Stimulated activated CD8-positive, alpha-beta memory T cell treated with anti-CD3 and anti-CD28 coated beads, Interleukin-7, amount 100 ng/mL, for 4 hours (primary cell): Measurements from ENCODE around the gene PTPRG.

Experiments used
- DNase-seq, 2 donors: peaks; one replicate each; pipeline ENCODE4 v3.0.0-alpha.2; 2020; ENCODE audit warnings: low read depth in 2 of 2

Gene PTPRG

GRCh38 chr3:62109534-62109933 lies 548.2 kb downstream of the PTPRG start:
- DNase-seq, result no peak

DNA sequence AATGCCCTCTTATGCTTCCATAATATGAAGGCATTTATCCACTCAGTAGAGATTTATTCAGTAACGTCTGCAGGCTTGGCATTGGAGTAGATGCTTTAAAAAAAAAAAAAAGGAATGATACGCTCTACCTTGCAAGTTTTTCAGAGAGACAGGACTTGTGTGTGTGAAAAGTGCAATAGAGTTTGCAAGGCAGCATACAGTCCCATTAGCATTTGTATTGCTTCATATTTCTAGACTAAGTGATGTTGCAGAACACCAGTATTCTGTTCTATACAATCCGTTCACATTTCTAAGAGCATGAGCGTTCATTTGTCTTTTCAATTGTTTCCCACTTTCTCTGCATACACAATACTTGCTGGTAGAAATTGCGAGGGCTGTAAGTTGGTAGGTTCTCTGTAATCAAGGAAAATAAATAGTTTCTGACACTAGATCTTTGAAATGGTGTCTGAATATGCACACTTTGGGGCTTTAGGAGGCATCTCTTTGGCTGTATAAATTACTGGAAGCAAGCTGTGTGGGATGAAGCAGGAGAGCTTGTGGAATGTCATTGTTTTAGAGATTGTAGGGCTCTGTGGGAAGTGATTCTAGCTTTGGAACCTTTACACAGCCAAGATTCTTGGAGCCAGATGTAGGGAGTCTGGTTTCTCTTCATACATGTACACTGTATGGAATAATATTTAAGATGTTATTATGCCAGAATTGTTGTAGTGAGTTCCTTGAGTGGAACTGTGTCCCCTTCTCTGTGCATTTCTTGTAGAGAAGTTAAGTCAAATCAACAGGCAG lies 549.3 kb downstream of the PTPRG start:
- DNase-seq, result no peak

DNA sequence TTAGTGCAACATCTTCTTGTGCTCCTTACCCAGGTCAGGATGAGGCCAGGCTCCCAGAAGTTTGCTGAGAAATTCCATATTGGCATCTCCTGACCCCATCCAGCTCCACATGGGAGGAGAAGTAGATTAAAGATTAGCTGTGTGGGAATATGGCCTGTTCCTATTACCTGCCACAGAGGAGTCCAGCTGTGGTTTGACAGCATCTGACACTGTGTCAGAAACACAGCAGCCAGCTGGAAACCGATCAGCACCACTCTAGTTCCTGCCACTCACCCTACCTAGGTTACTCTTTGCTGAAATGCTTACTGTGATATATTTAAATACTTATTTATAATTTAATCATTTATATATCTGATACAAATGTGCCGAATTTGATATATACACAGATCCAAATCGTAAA lies 551.7 kb downstream of the PTPRG start:
- no peak for DNase-seq

- DNase-seq, result no peak
Observed at GRCh38 chr3:62114763-62115162, 553.4 kb downstream of the PTPRG start.

- no peak for DNase-seq
Observed at GRCh38 chr3:62117903-62118548, 556.7 kb downstream of the PTPRG start.

GRCh38 chr3:62119139-62119538 lies 557.8 kb downstream of the PTPRG start:
- no peak for DNase-seq

GRCh38 chr3:62122819-62123218 lies 561.4 kb downstream of the PTPRG start:
- no peak for DNase-seq

DNA sequence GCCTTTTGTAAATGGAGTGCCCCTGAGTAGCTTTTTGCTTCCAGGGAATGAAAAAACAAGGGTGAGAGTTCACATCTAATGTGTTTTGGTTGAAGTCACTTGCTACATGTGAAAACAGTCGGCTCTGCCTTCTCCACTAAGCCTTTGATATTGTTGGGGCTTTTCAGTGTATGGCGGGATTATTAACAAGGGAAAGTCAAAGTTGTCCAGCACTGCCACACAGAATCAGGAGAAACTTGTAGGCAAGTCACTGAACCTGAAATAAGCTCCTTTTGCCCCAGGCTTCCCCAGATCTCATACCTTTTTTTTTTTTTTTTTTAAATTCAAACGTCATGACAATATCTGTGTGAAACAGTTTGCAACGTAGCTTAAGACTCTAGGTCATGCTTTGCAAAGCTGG lies 564.0 kb downstream of the PTPRG start:
- no peak for DNase-seq

DNA sequence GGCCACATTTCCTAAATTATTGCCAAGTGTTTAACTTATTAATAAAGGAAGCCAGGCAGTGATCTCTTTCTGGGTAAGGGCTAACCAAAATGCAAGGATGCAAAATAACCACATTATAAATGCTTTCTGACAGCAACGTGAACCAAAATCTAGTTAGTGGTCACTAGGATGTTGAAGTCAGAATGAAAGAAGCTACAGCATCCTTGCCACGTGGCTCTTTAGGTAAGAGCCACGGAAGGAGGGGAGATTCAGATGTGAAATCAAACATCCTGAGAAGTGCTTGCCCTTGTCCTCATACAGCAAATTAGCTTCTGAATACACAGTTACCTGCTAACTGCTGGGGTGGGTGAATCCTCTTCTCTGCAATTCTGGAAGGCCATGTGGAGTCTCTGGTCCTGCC lies 565.7 kb downstream of the PTPRG start:
- no peak for DNase-seq

DNA sequence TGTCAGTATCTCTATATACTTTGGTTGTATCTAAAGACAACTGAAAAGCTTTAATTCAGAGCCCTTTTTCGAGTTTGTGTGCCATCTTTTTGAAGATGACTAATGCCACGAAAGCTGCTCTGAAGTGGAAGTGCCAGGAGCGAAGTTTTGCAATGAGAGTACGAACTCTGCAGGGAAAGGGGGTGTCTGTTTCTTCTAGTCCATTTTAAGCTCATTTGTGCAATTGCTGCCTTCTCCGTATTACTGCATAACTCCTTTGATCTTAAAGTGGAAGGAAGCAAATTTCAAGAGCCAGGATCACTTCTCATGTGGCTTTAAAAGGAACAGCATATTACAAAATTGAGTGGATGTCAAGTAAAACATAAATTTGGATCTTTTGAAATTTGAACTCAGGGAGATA lies 566.7 kb downstream of the PTPRG start:
- DNase-seq, result no peak

GRCh38 chr3:62128681-62129080 lies 567.3 kb downstream of the PTPRG start:
- no peak for DNase-seq

GRCh38 chr3:62131050-62131449 lies 569.7 kb downstream of the PTPRG start:
- no peak for DNase-seq

- no peak for DNase-seq
Observed at GRCh38 chr3:62131620-62132019, 570.2 kb downstream of the PTPRG start.

DNA sequence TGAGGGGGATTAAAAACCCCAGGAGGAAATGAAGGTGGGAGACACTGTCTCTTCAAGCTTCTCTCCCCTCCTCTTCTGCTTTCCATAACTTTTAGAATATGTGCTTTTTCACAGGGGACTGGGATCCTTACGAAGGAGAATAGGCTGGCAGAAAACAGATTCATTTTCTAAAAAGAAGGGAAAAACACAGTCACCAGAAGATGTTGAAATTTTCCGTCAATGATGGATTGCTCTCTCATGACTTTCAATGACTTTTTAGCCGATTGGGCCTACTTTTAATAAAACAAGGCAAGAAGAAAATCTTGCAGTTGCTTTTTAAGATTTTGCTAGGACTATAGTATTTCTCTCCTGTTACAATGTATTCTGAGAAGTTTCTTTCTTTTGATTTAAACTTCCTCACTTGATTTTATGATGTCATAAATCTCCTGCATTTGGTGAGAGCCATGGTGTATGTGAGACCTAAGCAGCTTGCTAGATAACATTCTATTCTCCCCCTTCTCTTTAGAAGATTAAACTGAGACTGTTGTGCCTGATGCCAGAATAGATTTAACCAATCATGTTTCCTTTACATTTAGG lies 570.7 kb downstream of the PTPRG start:
- DNase-seq, result no peak

- DNase-seq, result no peak
Observed at GRCh38 chr3:62133015-62133414, 571.6 kb downstream of the PTPRG start.

DNA sequence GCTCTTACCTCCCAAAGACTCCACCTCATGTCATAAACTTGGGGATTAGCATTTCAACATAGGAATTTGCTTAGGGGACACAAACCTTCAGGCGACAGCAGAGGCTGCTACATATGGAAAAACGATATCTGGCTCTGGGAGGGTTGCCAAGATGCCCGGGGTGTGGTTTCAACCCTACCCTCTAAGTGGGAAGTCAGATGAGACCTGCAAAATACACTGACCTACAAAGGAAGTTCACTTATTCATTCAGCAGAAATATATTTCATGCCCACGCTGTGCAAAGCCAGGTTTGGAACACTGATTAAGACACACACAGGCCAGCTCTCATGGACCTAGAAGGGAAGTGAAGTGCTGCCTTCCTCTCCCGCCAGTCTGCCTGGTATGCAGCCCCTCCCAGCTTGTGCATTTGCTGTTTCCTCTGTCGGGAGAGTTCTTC lies 572.7 kb downstream of the PTPRG start:
- no peak for DNase-seq

GRCh38 chr3:62135741-62136140 lies 574.4 kb downstream of the PTPRG start:
- no peak for DNase-seq

DNA sequence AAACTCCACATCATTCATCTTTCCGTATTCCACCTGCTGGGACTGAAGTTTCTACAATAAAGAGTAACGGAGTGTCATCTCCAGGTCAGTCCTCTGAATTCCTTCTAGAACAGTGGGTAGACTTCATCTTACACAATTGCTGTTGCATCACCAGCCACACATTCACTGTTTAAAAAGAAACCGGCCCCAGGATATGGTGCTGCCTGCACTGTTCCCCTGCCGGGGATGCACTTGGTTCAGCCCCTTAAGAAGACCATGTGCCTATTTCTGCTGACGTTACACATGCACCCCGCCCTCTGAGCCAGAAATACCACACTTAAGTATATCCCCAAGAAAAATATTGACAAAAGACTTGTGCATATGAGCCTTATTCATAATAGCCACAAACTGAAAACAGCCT lies 578.6 kb downstream of the PTPRG start:
- DNase-seq, result no peak

DNA sequence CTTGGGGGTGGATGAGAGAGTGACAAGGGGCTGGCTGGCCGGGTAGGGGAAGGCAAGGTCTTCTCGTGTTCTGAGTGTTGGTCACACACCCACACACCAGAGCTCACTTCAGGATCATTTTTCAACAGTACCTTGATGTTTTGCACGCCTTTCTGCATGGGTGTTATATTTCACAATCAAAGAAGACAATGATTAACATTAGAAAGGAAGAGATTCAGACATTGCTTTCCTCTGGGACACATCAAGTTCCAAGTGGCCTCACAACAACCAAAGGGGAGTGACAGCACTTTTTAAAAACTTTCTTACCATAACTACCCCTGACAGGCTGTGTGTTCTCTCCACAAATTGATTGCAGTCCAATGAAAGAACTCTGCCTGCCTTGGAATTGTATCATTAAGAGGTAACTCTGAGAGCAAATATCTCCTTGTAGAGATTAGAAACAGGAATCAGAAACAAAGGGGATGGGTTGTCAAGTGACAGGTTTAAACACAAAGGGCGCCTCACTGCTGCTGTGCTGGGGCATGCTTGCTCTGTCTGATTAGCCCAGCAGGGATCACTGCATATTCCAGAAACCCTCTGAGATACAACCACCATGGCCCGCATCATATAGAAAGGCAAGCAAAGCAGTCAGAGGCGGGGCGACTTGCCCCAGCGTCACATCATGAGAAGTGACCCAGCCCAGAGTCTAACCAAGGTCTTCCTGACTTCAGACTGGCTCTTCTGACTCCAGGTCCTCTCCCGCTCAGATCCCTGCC lies 581.1 kb downstream of the PTPRG start:
- DNase-seq, result no peak

DNA sequence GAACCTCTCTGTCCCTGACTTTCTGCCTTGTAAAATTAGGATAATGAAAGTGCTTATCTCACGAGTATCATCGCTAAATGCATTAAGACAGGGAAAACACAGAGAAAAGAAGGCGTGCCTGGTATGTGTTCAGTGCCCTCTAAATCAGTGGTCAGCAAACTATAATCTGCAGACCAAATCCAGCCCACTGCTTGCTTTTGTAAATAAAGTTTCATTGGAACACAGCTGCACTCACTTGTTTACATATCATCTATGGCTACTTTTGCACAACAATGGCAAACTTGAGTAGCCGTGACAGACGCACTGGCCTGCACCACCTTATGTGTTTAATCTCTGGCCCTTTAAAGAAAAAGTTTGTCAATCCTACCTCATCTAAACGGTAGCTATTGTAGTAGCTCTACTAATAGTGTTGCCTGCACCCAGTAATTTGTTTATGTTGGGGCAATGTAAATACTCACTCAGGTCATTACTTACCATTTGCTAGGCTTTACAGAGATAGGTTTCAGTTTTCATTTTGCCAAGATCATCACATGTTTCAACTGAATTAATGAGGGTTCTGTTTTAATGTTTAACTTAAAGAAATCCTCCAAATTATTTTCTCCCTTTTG lies 582.6 kb downstream of the PTPRG start:
- DNase-seq, result no peak

- DNase-seq, result no peak
Observed at GRCh38 chr3:62144482-62144881, 583.1 kb downstream of the PTPRG start.
